Measurements from ENCODE around the gene THPO. TPM values are rescaled to one million over a fixed set of nuclear protein-coding genes. Genes with fewer than 3 reads are reported as not detected.
A peak's percentile ranks its signal among the peaks of the same experiment; 100 is the strongest.

Gene THPO
- total RNA-seq, 1 experiment from 2014 or later, result 1.6 TPM

DNA sequence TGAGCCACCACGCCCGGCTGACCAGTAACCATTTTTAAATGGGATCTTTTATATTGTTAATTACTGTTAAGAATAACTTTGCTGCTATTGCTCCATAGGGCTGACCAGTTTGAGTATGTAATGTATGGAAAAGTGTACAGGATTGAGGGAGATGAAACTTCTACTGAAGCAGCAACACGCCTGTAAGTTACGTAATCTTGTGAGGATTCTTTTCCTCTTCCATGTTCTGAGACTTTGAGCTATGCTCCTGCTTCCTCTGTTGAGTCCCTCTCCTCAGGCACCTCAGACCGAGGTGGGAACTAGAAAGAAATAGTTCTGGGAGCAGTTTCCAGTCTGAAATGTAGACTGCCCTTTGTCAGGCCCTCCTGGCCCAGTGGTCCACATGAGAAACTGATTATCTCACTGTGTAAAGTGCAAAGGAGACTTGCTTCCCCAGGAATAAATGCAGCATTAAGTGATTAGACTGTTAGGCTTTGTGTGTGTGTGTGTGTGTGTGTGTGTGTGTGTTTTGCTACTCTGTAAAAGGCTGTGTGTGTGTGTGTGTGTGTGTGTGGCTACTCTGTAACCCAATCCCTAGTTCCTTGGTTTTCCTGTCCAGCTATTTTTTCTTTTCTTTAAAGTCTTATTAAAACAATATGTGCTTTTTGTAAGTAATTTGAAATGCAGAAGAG, 11.3 kb downstream of the THPO start:
- H3K27me3 ChIP-seq (replicated peaks; ENCODE audit: control insufficient read depth, insufficient read depth, low read length), result no peaks in the 10 kb centered on the region; the same call in 1 of the 2 replicates
- ChIA-PET CTCF (interaction anchor here (0.7 kb wide), 1 partner anchor 9 kb away, joined by 3 read pairs; no protein-coding TSS in a partner anchor), POLR2A (no interaction called here)
- H3K36me3 Mint-ChIP-seq (ENCODE audit: insufficient read depth, unreplicated experiment), result peaks cover 66% of the 10 kb centered on the region
- no peaks in the 10 kb centered on the region for H3K9me3 ChIP-seq
- TF ChIP-seq, protein P1, sequence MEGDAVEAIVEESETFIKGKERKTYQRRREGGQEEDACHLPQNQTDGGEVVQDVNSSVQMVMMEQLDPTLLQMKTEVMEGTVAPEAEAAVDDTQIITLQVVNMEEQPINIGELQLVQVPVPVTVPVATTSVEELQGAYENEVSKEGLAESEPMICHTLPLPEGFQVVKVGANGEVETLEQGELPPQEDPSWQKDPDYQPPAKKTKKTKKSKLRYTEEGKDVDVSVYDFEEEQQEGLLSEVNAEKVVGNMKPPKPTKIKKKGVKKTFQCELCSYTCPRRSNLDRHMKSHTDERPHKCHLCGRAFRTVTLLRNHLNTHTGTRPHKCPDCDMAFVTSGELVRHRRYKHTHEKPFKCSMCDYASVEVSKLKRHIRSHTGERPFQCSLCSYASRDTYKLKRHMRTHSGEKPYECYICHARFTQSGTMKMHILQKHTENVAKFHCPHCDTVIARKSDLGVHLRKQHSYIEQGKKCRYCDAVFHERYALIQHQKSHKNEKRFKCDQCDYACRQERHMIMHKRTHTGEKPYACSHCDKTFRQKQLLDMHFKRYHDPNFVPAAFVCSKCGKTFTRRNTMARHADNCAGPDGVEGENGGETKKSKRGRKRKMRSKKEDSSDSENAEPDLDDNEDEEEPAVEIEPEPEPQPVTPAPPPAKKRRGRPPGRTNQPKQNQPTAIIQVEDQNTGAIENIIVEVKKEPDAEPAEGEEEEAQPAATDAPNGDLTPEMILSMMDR (IDR thresholded peaks at IDR 0.05; ENCODE audit: insufficient read depth in 1 of 2, low read depth in 1 of 2, low read length in 1 of 2, severe bottlenecking in 1 of 2, unreplicated experiment in 1 of 2), result no peak
- peaks cover 4% of the 10 kb centered on the region for H3K4me1 Mint-ChIP-seq (ENCODE audit: low read depth, unreplicated experiment)
- peaks cover 6% of the 10 kb centered on the region; the same call in 1 of the 2 replicates for H3K4me1 ChIP-seq
- no peak overlapping the region for H3K4me3 Mint-ChIP-seq (ENCODE audit: unreplicated experiment)
- BruUV-seq (replicated peaks), result no TSS peak
- H3K4me3 ChIP-seq (ENCODE audit: low read depth, low read length), result no peak overlapping the region
- H3K36me3 ChIP-seq (ENCODE audit: control insufficient read depth, insufficient read depth, low read length), result peaks cover 1% of the 10 kb centered on the region; the same call in 1 of the 2 replicates
- no peaks in the 10 kb centered on the region for H3K9me3 Mint-ChIP-seq (ENCODE audit: unreplicated experiment)
- intact Hi-C loops (cut with micrococcal nuclease; ENCODE audit: unreplicated experiment), result no loop called here
- H3K27ac Mint-ChIP-seq (ENCODE audit: unreplicated experiment), result peak overlapping the region; percentile 15
- no peak for DNase-seq
- H3K27me3 Mint-ChIP-seq (ENCODE audit: insufficient read depth, unreplicated experiment), result no peaks in the 10 kb centered on the region

DNA sequence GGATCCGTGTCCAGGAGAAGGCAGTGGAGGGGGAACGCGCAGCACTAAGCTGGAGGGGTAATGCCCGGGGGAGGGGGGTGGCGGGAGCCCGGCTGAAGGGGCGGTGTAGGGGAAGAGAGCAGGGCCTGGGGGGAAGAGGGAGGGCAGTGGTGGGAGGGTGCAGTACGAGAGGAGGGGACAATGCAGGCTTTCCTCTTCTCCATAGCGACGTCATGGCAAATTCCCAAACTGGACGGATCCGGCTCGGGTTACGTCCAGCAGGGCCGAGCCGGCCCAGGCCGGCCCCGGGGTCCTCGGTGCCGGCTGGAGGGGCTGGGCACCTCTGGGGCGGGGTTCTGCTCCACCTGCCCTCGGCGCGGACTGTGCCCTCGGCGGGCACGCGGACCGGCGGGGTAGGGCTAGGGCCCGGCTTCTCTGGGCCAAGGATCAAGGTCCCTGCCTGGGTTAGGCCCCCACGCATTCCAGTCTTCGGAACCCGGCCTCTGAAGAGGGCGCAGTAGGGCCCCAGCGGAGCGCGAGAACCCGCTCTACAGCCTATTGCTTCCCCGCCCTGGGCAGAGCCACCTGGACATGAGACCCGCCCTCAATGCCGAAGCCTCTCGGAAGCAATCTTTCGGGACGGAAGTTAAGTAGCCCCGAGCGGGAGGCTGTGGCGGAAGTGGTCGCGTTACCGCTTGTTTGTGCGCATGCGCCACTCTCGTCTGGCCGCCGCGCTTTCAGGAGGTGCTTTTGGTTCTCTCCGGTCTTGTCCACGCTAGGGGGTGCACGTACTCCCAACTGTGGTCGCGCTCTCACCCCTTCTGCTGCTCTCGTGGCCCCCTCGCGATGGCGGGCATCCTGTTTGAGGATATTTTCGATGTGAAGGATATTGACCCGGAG, 15.1 kb downstream of the THPO start:
- no TSS peak for BruUV-seq (replicated peaks)
- H3K36me3 ChIP-seq (ENCODE audit: control insufficient read depth, insufficient read depth, low read length), result peaks cover 1% of the 10 kb centered on the region; the same call in 1 of the 2 replicates
- peak; percentile 98 to 99 for DNase-seq
- POLR2A ChIA-PET, result interaction anchor here (0.6 to 1.7 kb wide), 6 partner anchors 10 to 199 kb away, joined by 4 to 8 read pairs (median 5); partner anchors contain the start of gene EPHB3
- H3K27ac Mint-ChIP-seq (ENCODE audit: unreplicated experiment), result peak overlapping the region; percentile 97
- H3K9me3 ChIP-seq, result no peaks in the 10 kb centered on the region
- peak overlapping the region; percentile 74 for H3K4me3 ChIP-seq (ENCODE audit: low read depth, low read length)
- no peaks in the 10 kb centered on the region for H3K9me3 Mint-ChIP-seq (ENCODE audit: unreplicated experiment)
- H3K4me1 ChIP-seq, result peaks cover 6% of the 10 kb centered on the region; the same call in 1 of the 2 replicates
- H3K27me3 ChIP-seq (replicated peaks; ENCODE audit: control insufficient read depth, insufficient read depth, low read length), result no peaks in the 10 kb centered on the region; the same call in 1 of the 2 replicates
- TF ChIP-seq, protein P1 (IDR thresholded peaks at IDR 0.05; ENCODE audit: insufficient read depth in 1 of 2, low read depth in 1 of 2, low read length in 1 of 2, severe bottlenecking in 1 of 2, unreplicated experiment in 1 of 2), result peak; percentile 61 to 66
- no peaks in the 10 kb centered on the region for H3K27me3 Mint-ChIP-seq (ENCODE audit: insufficient read depth, unreplicated experiment)
- H3K4me3 Mint-ChIP-seq (ENCODE audit: unreplicated experiment), result peak overlapping the region; percentile 97
- peaks cover 11% of the 10 kb centered on the region for H3K4me1 Mint-ChIP-seq (ENCODE audit: low read depth, unreplicated experiment)
- intact Hi-C loops (cut with micrococcal nuclease; ENCODE audit: unreplicated experiment), result loop anchor here (1.0 kb wide), 1 partner anchor 49 kb away; the partner anchor contains the start of gene EIF4G1
- H3K36me3 Mint-ChIP-seq (ENCODE audit: insufficient read depth, unreplicated experiment), result peaks cover 49% of the 10 kb centered on the region
- CTCF ChIA-PET, result interaction anchor here (0.9 to 2.6 kb wide), 6 partner anchors 9 to 198 kb away, joined by 3 to 12 read pairs (median 4); partner anchors contain the start of genes EPHB3 and FAM131A
